IMR-90 (cell line): ENCODE data around the gene TP53BP2.
A peak's percentile ranks its signal among the peaks of the same experiment; 100 is the strongest.

ENCODE experiments used
- CEBPB ChIP-seq: IDR thresholded peaks from 2 replicates; pipeline ENCODE4 v1.6.1; 2012; ENCODE audit warnings: low read depth, low read length, improper control_type of control experiment
- CHD1 ChIP-seq: IDR thresholded peaks from 2 replicates; pipeline ENCODE4 v1.6.1; 2012; ENCODE audit warnings: low read depth, low read length, improper control_type of control experiment
- CTCF ChIP-seq: conservative IDR thresholded peaks from 2 replicates; pipeline ENCODE4 v1.5.1; 2012; ENCODE audit warnings: mild to moderate bottlenecking, low read depth, low read length, improper control_type of control experiment
- ELK1 ChIP-seq: fragments of 150-350 bp; IDR thresholded peaks from 2 replicates; pipeline ENCODE4 v1.6.1; 2016; ENCODE audit warnings: low read depth, mild to moderate bottlenecking, low read length, moderate library complexity, borderline replicate concordance
- MAZ ChIP-seq: IDR thresholded peaks from 2 replicates; pipeline ENCODE4 v1.6.1; 2012; ENCODE audit warnings: low read depth, mild to moderate bottlenecking, low read length, improper control_type of control experiment, moderate library complexity, borderline replicate concordance
- NFE2L2 ChIP-seq: fragments of 150-350 bp; IDR thresholded peaks from 2 replicates; pipeline ENCODE4 v1.6.1; 2016; ENCODE audit warnings: low read depth, mild to moderate bottlenecking, low read length
- POLR2A ChIP-seq: IDR thresholded peaks from 2 replicates; pipeline ENCODE4 v1.6.1; 2012; ENCODE audit warnings: mild to moderate bottlenecking, low read depth, low read length
- RAD21 ChIP-seq: IDR thresholded peaks from 2 replicates; pipeline ENCODE4 v1.6.1; 2012; ENCODE audit warnings: low read length, improper control_type of control experiment
- RCOR1 ChIP-seq: IDR thresholded peaks from 2 replicates; pipeline ENCODE4 v1.6.1; 2012; ENCODE audit warnings: mild to moderate bottlenecking, low read length, improper control_type of control experiment; ENCODE audit not compliant: insufficient replicate concordance
- RFX5 ChIP-seq: IDR thresholded peaks from 2 replicates; pipeline ENCODE4 v1.8.0; 2012; ENCODE audit warnings: low read depth, mild to moderate bottlenecking, low read length, moderate library complexity
- SMC3 ChIP-seq: fragments of 150-350 bp; IDR thresholded peaks from 2 replicates; pipeline ENCODE4 v1.6.1; 2016; ENCODE audit warnings: low read depth, mild to moderate bottlenecking, antibody characterized with exemption, low read length, moderate library complexity
- USF2 ChIP-seq: fragments of 150-350 bp; IDR thresholded peaks from 2 replicates; pipeline ENCODE4 v1.6.1; 2017; ENCODE audit warnings: mild to moderate bottlenecking, antibody characterized with exemption, low read length, low read depth

- TF ChIP-seq CTCF (no peak), CHD1 (no peak), SMC3 (no peak), MAZ (no peak), CEBPB (peak; percentile 81), RAD21 (no peak), ELK1 (no peak), POLR2A (no peak), USF2 (no peak), NFE2L2 (no peak), RCOR1 (no peak), RFX5 (no peak)
Observed at GRCh38 chr1:223819730-223820514, 25.8 kb downstream of the TP53BP2 start.
